ENCODE results near the gene KIAA1217.

The KIAA1217 gene

GRCh38 chr10:24428410-24428782 lies 219.5 kb downstream of the KIAA1217 start:
- Histone ChIP-seq H3K14ac (ENCODE audit: low read length) (no peak overlapping the region), H3K23ac (ENCODE audit: low read depth, low read length, poor library complexity) (no peak overlapping the region), H2BK15ac (ENCODE audit: low read length) (no peak overlapping the region), H4K8ac (ENCODE audit: low read depth, low read length) (no peak overlapping the region), H3K9me3 (replicated peaks in 1 of 2; ENCODE audit: control insufficient read depth in 2 of 2, insufficient read depth in 1 of 2, low read depth in 1 of 2, low read length in 2 of 2) (no peaks in the 10 kb centered on the region), H2BK12ac (ENCODE audit: low read length) (no peak overlapping the region), H3K27ac (replicated peaks; ENCODE audit: low read length) (no peak overlapping the region), H3K36me3 (replicated peaks in 1 of 2; ENCODE audit: control insufficient read depth in 2 of 2, insufficient read depth in 2 of 2, low read length in 2 of 2) (peaks cover 0 to 2% of the 10 kb centered on the region in 2 donors), H3K18ac (ENCODE audit: low read length) (no peak overlapping the region), H2AK5ac (ENCODE audit: low read depth, low read length) (no peak overlapping the region), H2AFZ (ENCODE audit: low read length) (no peak overlapping the region), H3K79me1 (ENCODE audit: low read depth, low read length) (peaks cover 3% of the 10 kb centered on the region), H3K27me3 (ENCODE audit: control insufficient read depth in 3 of 3, insufficient read depth in 3 of 3, low read depth in 1 of 3, low read length in 3 of 3) (no peaks in the 10 kb centered on the region), H3K4ac (ENCODE audit: low read length) (no peak overlapping the region), H3K4me1 (ENCODE audit: control insufficient read depth in 2 of 2, insufficient read depth in 1 of 2, low read depth in 1 of 2, low read length in 2 of 2) (no peaks in the 10 kb centered on the region), H3K9ac (ENCODE audit: low read depth, low read length, poor library complexity) (no peak overlapping the region), H4K91ac (ENCODE audit: low read depth, low read length, poor library complexity) (no peak overlapping the region), H2BK120ac (ENCODE audit: low read depth, low read length) (no peak overlapping the region), H2BK5ac (ENCODE audit: low read length) (no peak overlapping the region), H3K4me2 (ENCODE audit: insufficient read depth, low read length, poor library complexity, severe bottlenecking) (no peak overlapping the region), H3K4me3 (ENCODE audit: low read length in 2 of 2) (no peak overlapping the region)
- no peak for DNase-seq (ENCODE audit: low spot score)
- no CpG with 5 or more reads among the region's 2 CpGs for WGBS, 2 donors (ENCODE audit: extremely low coverage in 2 of 2, insufficient read length in 2 of 2, insufficient replicate concordance in 1 of 2)

- H3K4me2 ChIP-seq (ENCODE audit: insufficient read depth, low read length, poor library complexity, severe bottlenecking): no peak overlapping the region
- H2BK5ac ChIP-seq (ENCODE audit: low read length): no peak overlapping the region
- no peak overlapping the region for H3K4ac ChIP-seq (ENCODE audit: low read length)
- H4K8ac ChIP-seq (ENCODE audit: low read depth, low read length): no peak overlapping the region
- no peak overlapping the region for H3K9ac ChIP-seq (ENCODE audit: low read depth, low read length, poor library complexity)
- H3K9me3 ChIP-seq (replicated peaks in 1 of 2; ENCODE audit: control insufficient read depth in 2 of 2, insufficient read depth in 1 of 2, low read depth in 1 of 2, low read length in 2 of 2): no peaks in the 10 kb centered on the region
- no peak overlapping the region for H2BK15ac ChIP-seq (ENCODE audit: low read length)
- no peak overlapping the region for H2BK12ac ChIP-seq (ENCODE audit: low read length)
- H3K27me3 ChIP-seq (ENCODE audit: control insufficient read depth in 3 of 3, insufficient read depth in 3 of 3, low read depth in 1 of 3, low read length in 3 of 3): no peaks in the 10 kb centered on the region
- no peak overlapping the region for H3K23ac ChIP-seq (ENCODE audit: low read depth, low read length, poor library complexity)
- H3K36me3 ChIP-seq (replicated peaks in 1 of 2; ENCODE audit: control insufficient read depth in 2 of 2, insufficient read depth in 2 of 2, low read length in 2 of 2): peaks cover 0 to 5% of the 10 kb centered on the region in 2 donors
- H3K14ac ChIP-seq (ENCODE audit: low read length): no peak overlapping the region
- H2AFZ ChIP-seq (ENCODE audit: low read length): no peak overlapping the region
- no peak overlapping the region for H4K91ac ChIP-seq (ENCODE audit: low read depth, low read length, poor library complexity)
- no peak overlapping the region for H3K18ac ChIP-seq (ENCODE audit: low read length)
- DNase-seq (ENCODE audit: low spot score): no peak
- H3K4me3 ChIP-seq (ENCODE audit: low read length in 2 of 2): no peak overlapping the region
- H2AK5ac ChIP-seq (ENCODE audit: low read depth, low read length): no peak overlapping the region
- peaks cover 2% of the 10 kb centered on the region for H3K79me1 ChIP-seq (ENCODE audit: low read depth, low read length)
- H3K4me1 ChIP-seq (ENCODE audit: control insufficient read depth in 2 of 2, insufficient read depth in 1 of 2, low read depth in 1 of 2, low read length in 2 of 2): no peaks in the 10 kb centered on the region
- no peak overlapping the region for H2BK120ac ChIP-seq (ENCODE audit: low read depth, low read length)
- no peak overlapping the region for H3K27ac ChIP-seq (replicated peaks; ENCODE audit: low read length)
- WGBS, 2 donors (ENCODE audit: extremely low coverage in 2 of 2, insufficient read length in 2 of 2, insufficient replicate concordance in 1 of 2): no CpG with 5 or more reads among the region's 5 CpGs
These were observed 221.7 kb downstream of the KIAA1217 start for GRCh38 chr10:24430591-24430990.

- Histone ChIP-seq H2AFZ (ENCODE audit: low read length) (no peak overlapping the region), H3K27ac (replicated peaks; ENCODE audit: low read length) (no peak overlapping the region), H3K9ac (ENCODE audit: low read depth, low read length, poor library complexity) (no peak overlapping the region), H3K79me1 (ENCODE audit: low read depth, low read length) (no peaks in the 10 kb centered on the region), H3K4ac (ENCODE audit: low read length) (no peak overlapping the region), H3K14ac (ENCODE audit: low read length) (no peak overlapping the region), H4K91ac (ENCODE audit: low read depth, low read length, poor library complexity) (no peak overlapping the region), H3K4me3 (ENCODE audit: low read length in 2 of 2) (no peak overlapping the region), H3K4me2 (ENCODE audit: insufficient read depth, low read length, poor library complexity, severe bottlenecking) (no peak overlapping the region), H3K27me3 (ENCODE audit: control insufficient read depth in 3 of 3, insufficient read depth in 3 of 3, low read depth in 1 of 3, low read length in 3 of 3) (no peaks in the 10 kb centered on the region), H3K23ac (ENCODE audit: low read depth, low read length, poor library complexity) (no peak overlapping the region), H2AK5ac (ENCODE audit: low read depth, low read length) (no peak overlapping the region), H4K8ac (ENCODE audit: low read depth, low read length) (no peak overlapping the region), H3K4me1 (ENCODE audit: control insufficient read depth in 2 of 2, insufficient read depth in 1 of 2, low read depth in 1 of 2, low read length in 2 of 2) (peaks cover 0 to 2% of the 10 kb centered on the region in 2 donors), H2BK120ac (ENCODE audit: low read depth, low read length) (no peak overlapping the region), H2BK5ac (ENCODE audit: low read length) (no peak overlapping the region), H2BK15ac (ENCODE audit: low read length) (no peak overlapping the region), H2BK12ac (ENCODE audit: low read length) (no peak overlapping the region), H3K18ac (ENCODE audit: low read length) (no peak overlapping the region), H3K9me3 (replicated peaks in 1 of 2; ENCODE audit: control insufficient read depth in 2 of 2, insufficient read depth in 1 of 2, low read depth in 1 of 2, low read length in 2 of 2) (no peaks in the 10 kb centered on the region), H3K36me3 (replicated peaks in 1 of 2; ENCODE audit: control insufficient read depth in 2 of 2, insufficient read depth in 2 of 2, low read length in 2 of 2) (peaks cover 0 to 3% of the 10 kb centered on the region in 2 donors)
- no peak for DNase-seq (ENCODE audit: low spot score)
- no CpG with 5 or more reads among the region's 9 CpGs for WGBS, 2 donors (ENCODE audit: extremely low coverage in 2 of 2, insufficient read length in 2 of 2, insufficient replicate concordance in 1 of 2)
These were observed 223.8 kb downstream of the KIAA1217 start for GRCh38 chr10:24432478-24433416.

- Histone ChIP-seq H3K9ac (ENCODE audit: low read depth, low read length, poor library complexity) (no peak overlapping the region), H3K4me2 (ENCODE audit: insufficient read depth, low read length, poor library complexity, severe bottlenecking) (no peak overlapping the region), H3K4ac (ENCODE audit: low read length) (no peak overlapping the region), H2BK12ac (ENCODE audit: low read length) (no peak overlapping the region), H4K8ac (ENCODE audit: low read depth, low read length) (no peak overlapping the region), H3K14ac (ENCODE audit: low read length) (no peak overlapping the region), H3K18ac (ENCODE audit: low read length) (no peak overlapping the region), H2AFZ (ENCODE audit: low read length) (no peak overlapping the region), H3K23ac (ENCODE audit: low read depth, low read length, poor library complexity) (no peak overlapping the region), H2BK5ac (ENCODE audit: low read length) (no peak overlapping the region), H3K27ac (replicated peaks; ENCODE audit: low read length) (no peak overlapping the region), H3K4me3 (ENCODE audit: low read length in 2 of 2) (no peak overlapping the region), H3K36me3 (replicated peaks in 1 of 2; ENCODE audit: control insufficient read depth in 2 of 2, insufficient read depth in 2 of 2, low read length in 2 of 2) (peaks cover 0 to 3% of the 10 kb centered on the region in 2 donors), H2AK5ac (ENCODE audit: low read depth, low read length) (no peak overlapping the region), H2BK120ac (ENCODE audit: low read depth, low read length) (no peak overlapping the region), H2BK15ac (ENCODE audit: low read length) (no peak overlapping the region), H3K27me3 (ENCODE audit: control insufficient read depth in 3 of 3, insufficient read depth in 3 of 3, low read depth in 1 of 3, low read length in 3 of 3) (no peaks in the 10 kb centered on the region), H3K79me1 (ENCODE audit: low read depth, low read length) (no peaks in the 10 kb centered on the region), H3K9me3 (replicated peaks in 1 of 2; ENCODE audit: control insufficient read depth in 2 of 2, insufficient read depth in 1 of 2, low read depth in 1 of 2, low read length in 2 of 2) (no peaks in the 10 kb centered on the region), H3K4me1 (ENCODE audit: control insufficient read depth in 2 of 2, insufficient read depth in 1 of 2, low read depth in 1 of 2, low read length in 2 of 2) (peaks cover 0 to 2% of the 10 kb centered on the region in 2 donors), H4K91ac (ENCODE audit: low read depth, low read length, poor library complexity) (no peak overlapping the region)
- no peak for DNase-seq (ENCODE audit: low spot score)
- WGBS, 2 donors (ENCODE audit: extremely low coverage in 2 of 2, insufficient read length in 2 of 2, insufficient replicate concordance in 1 of 2): no CpG with 5 or more reads among the region's 3 CpGs
These were observed 224.8 kb downstream of the KIAA1217 start for GRCh38 chr10:24433705-24434104.

Measured in neuronal stem cell (in vitro differentiated cells).